ENCODE measurements around the gene CAP2. TPM values are rescaled to one million over a fixed set of nuclear protein-coding genes. Genes with fewer than 3 reads are reported as not detected.

Gene CAP2
- total and polyA plus RNA-seq, 2 experiments from 2014 or later: 4.8 to 22.5 TPM

DNA sequence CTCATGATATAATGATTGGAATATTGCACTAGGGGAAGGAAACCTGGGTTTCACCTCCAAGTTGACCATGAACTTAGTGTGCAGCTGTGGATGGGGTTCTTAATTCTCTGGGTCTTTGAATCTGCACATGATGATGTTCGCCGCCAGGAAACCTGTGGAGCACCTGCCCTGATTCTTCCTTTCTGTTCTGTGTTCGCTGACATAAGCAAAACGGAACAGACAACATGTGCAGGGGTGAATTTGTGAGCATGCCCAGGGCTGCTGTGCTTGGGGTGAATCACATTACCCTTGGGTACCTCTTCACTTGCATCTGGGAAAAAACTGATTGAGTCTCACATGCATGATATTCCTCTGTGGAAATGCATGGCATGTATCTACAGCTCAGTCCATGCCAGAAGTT, 48.8 kb downstream of the CAP2 start:
- H3F3A ChIP-seq (ENCODE audit: insufficient read depth): no peaks in the 10 kb centered on the region
- H3K4me2 ChIP-seq (ENCODE audit: unreplicated experiment): no peak overlapping the region
- H2AFZ ChIP-seq: no peak overlapping the region
- no peaks in the 10 kb centered on the region for H3K79me2 ChIP-seq (ENCODE audit: insufficient read depth)
- in situ Hi-C loops (cut with MboI): no loop called here
- H3K4me3 ChIP-seq: no peak overlapping the region
- no peaks in the 10 kb centered on the region for H3K4me1 ChIP-seq (ENCODE audit: insufficient read depth)
- WGBS, 2 experiments (ENCODE audit: low coverage in 1 of 2, low lambda C conversion rate in 2 of 2, missing lambda C conversion rate in 2 of 2): 58 to 59% methylated on average over 4 of the region's 4 CpGs
- no peaks in the 10 kb centered on the region for H4K20me1 ChIP-seq (ENCODE audit: insufficient read depth)
- TF ChIP-seq EZH2phosphoT487 (IDR thresholded peaks at IDR 0.05; ENCODE audit: insufficient read depth, low read depth): no peak
- TF ChIP-seq EZH2 (IDR thresholded peaks at IDR 0.05; ENCODE audit: insufficient read depth, poor library complexity, severe bottlenecking): no peak
- no peak overlapping the region for H3K27ac ChIP-seq
- H3K27me3 ChIP-seq (replicated peaks; ENCODE audit: insufficient read depth): no peaks in the 10 kb centered on the region
- no peaks in the 10 kb centered on the region for H3K9me3 ChIP-seq (ENCODE audit: low read depth)
- no peaks in the 10 kb centered on the region for H3K9me2 ChIP-seq (ENCODE audit: insufficient read depth)
- no peak overlapping the region for H3K9ac ChIP-seq
- H3K36me3 ChIP-seq (ENCODE audit: low read depth): no peaks in the 10 kb centered on the region
- DNase-seq: no peak

DNA sequence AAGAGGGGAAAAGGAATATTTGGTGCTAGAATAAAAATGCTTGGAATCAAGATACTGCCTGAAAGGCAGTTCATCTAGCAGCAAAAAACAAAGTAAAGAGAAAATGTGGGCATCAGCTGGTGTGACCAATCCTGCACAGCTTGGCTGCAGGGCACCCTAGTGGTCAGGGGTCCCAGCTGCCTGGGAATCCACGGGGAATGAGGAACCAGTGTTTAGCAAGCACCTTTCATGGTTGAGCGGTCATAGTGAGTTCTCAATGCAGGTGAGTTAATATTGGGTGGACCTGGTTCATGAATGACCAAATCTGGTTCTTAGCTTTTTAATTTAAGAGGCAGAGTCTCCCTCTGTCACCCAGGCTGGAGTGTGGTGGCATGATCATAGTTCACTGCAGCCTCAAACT, 53.3 kb downstream of the CAP2 start:
- H3K27ac ChIP-seq: no peak overlapping the region
- no peaks in the 10 kb centered on the region for H3K9me3 ChIP-seq (ENCODE audit: low read depth)
- H2AFZ ChIP-seq: no peak overlapping the region
- no peak for DNase-seq
- no peak for TF ChIP-seq EZH2phosphoT487 (IDR thresholded peaks at IDR 0.05; ENCODE audit: insufficient read depth, low read depth)
- TF ChIP-seq EZH2 (IDR thresholded peaks at IDR 0.05; ENCODE audit: insufficient read depth, poor library complexity, severe bottlenecking): no peak
- no peaks in the 10 kb centered on the region for H3K79me2 ChIP-seq (ENCODE audit: insufficient read depth)
- no peaks in the 10 kb centered on the region for H3K4me1 ChIP-seq (ENCODE audit: insufficient read depth)
- H3K4me3 ChIP-seq: no peak overlapping the region
- no peaks in the 10 kb centered on the region for H3K9me2 ChIP-seq (ENCODE audit: insufficient read depth)
- no peaks in the 10 kb centered on the region for H4K20me1 ChIP-seq (ENCODE audit: insufficient read depth)
- H3K36me3 ChIP-seq (ENCODE audit: low read depth): no peaks in the 10 kb centered on the region
- in situ Hi-C loops (cut with MboI): no loop called here
- no peak overlapping the region for H3K4me2 ChIP-seq (ENCODE audit: unreplicated experiment)
- no peaks in the 10 kb centered on the region for H3F3A ChIP-seq (ENCODE audit: insufficient read depth)
- WGBS, 2 experiments (ENCODE audit: low coverage in 1 of 2, low lambda C conversion rate in 2 of 2, missing lambda C conversion rate in 2 of 2): 76 to 88% methylated on average over 2 of the region's 2 CpGs
- H3K27me3 ChIP-seq (replicated peaks; ENCODE audit: insufficient read depth): no peaks in the 10 kb centered on the region
- H3K9ac ChIP-seq: no peak overlapping the region

DNA sequence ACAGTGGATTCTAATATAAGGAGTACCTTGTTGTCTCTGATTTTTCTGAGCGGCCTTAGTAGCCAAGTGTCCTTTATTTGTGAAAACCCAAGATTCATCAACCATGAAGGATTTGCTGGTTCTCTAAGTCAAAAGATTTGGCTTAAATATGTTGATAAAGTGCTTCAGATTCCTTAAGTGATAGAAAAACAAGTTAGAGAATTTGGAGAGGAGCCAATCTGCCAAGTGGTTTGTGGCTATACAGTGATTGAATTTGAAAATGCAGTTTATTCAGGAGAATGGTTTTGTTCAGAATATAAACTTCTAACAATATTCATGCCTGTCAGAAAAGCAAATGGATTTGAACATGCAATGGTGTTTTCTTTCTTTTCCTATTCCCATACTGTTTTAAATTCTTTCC, 54.8 kb downstream of the CAP2 start:
- H3F3A ChIP-seq (ENCODE audit: insufficient read depth): no peaks in the 10 kb centered on the region
- H3K4me2 ChIP-seq (ENCODE audit: unreplicated experiment): no peak overlapping the region
- no peak for DNase-seq
- no peak for TF ChIP-seq EZH2 (IDR thresholded peaks at IDR 0.05; ENCODE audit: insufficient read depth, poor library complexity, severe bottlenecking)
- no peak for TF ChIP-seq EZH2phosphoT487 (IDR thresholded peaks at IDR 0.05; ENCODE audit: insufficient read depth, low read depth)
- H3K79me2 ChIP-seq (ENCODE audit: insufficient read depth): no peaks in the 10 kb centered on the region
- H3K9ac ChIP-seq: no peak overlapping the region
- H3K9me2 ChIP-seq (ENCODE audit: insufficient read depth): no peaks in the 10 kb centered on the region
- H3K27me3 ChIP-seq (replicated peaks; ENCODE audit: insufficient read depth): no peaks in the 10 kb centered on the region
- no peak overlapping the region for H2AFZ ChIP-seq
- in situ Hi-C loops (cut with MboI): no loop called here
- H3K4me1 ChIP-seq (ENCODE audit: insufficient read depth): no peaks in the 10 kb centered on the region
- H3K27ac ChIP-seq: no peak overlapping the region
- no peak overlapping the region for H3K4me3 ChIP-seq
- H4K20me1 ChIP-seq (ENCODE audit: insufficient read depth): no peaks in the 10 kb centered on the region
- WGBS, 2 experiments (ENCODE audit: low coverage in 1 of 2, low lambda C conversion rate in 2 of 2, missing lambda C conversion rate in 2 of 2): 95 to 100% methylated on average over 1 of the region's 1 CpG
- no peaks in the 10 kb centered on the region for H3K36me3 ChIP-seq (ENCODE audit: low read depth)
- H3K9me3 ChIP-seq (ENCODE audit: low read depth): no peaks in the 10 kb centered on the region

DNA sequence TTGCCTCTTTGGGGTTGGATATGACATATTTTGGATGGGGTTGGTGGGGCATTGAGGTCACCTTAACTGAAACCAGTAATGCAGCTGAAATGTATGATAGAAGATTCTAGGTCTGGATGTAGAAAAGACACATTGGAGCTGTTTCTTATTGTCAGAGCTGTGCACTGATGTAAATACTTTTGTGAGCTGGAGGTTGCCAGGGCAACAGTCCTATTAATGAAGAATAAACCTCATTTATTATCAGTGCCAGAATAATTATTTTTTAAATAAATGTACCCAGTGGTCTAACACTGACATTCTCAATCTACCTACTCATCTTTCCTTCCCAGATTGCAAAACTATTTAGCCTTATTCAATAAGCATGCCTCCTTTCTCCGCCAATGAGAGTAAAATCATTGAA, 57.0 kb downstream of the CAP2 start:
- Histone ChIP-seq H3K27ac (no peak overlapping the region), H3K27me3 (replicated peaks; ENCODE audit: insufficient read depth) (no peaks in the 10 kb centered on the region), H3K4me2 (ENCODE audit: unreplicated experiment) (no peak overlapping the region), H3K36me3 (ENCODE audit: low read depth) (no peaks in the 10 kb centered on the region), H2AFZ (no peak overlapping the region), H3K9me3 (ENCODE audit: low read depth) (no peaks in the 10 kb centered on the region), H3K9me2 (ENCODE audit: insufficient read depth) (no peaks in the 10 kb centered on the region), H3K79me2 (ENCODE audit: insufficient read depth) (no peaks in the 10 kb centered on the region), H3K4me1 (ENCODE audit: insufficient read depth) (peaks cover 14% of the 10 kb centered on the region), H3F3A (ENCODE audit: insufficient read depth) (peaks cover 17% of the 10 kb centered on the region; the same call in 1 of the 2 replicates), H4K20me1 (ENCODE audit: insufficient read depth) (no peaks in the 10 kb centered on the region), H3K4me3 (no peak overlapping the region), H3K9ac (no peak overlapping the region)
- in situ Hi-C loops (cut with MboI): no loop called here
- 88 to 100% methylated on average over 1 of the region's 1 CpG for WGBS, 2 experiments (ENCODE audit: low coverage in 1 of 2, low lambda C conversion rate in 2 of 2, missing lambda C conversion rate in 2 of 2)
- no peak for DNase-seq
- TF ChIP-seq EZH2 (IDR thresholded peaks at IDR 0.05; ENCODE audit: insufficient read depth, poor library complexity, severe bottlenecking) (no peak), EZH2phosphoT487 (IDR thresholded peaks at IDR 0.05; ENCODE audit: insufficient read depth, low read depth) (no peak)

DNA sequence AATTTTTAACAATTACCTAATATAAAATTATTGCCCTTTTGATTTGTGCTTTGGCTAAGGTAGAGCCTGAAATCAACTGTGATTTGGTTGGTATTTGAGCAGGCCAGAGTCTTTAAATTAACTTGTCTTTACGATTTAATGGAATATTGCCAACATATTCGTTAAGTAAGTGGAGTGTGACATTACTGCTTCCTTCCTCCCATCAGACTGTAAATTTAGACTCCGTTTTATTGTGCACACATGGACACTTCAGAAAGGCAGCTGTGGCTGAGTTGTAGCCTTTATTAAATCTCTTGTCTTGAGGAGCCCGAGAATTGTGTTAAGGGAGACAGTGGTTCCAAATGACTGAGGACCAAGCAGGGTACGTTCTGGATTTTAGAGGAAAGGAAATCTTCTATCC, 57.4 kb downstream of the CAP2 start:
- no peak for DNase-seq
- no peaks in the 10 kb centered on the region for H3K36me3 ChIP-seq (ENCODE audit: low read depth)
- in situ Hi-C loops (cut with MboI): no loop called here
- H3K9me3 ChIP-seq (ENCODE audit: low read depth): no peaks in the 10 kb centered on the region
- H3F3A ChIP-seq (ENCODE audit: insufficient read depth): peaks cover 17% of the 10 kb centered on the region; the same call in 1 of the 2 replicates
- H3K9me2 ChIP-seq (ENCODE audit: insufficient read depth): no peaks in the 10 kb centered on the region
- TF ChIP-seq EZH2 (IDR thresholded peaks at IDR 0.05; ENCODE audit: insufficient read depth, poor library complexity, severe bottlenecking): no peak
- no peak for TF ChIP-seq EZH2phosphoT487 (IDR thresholded peaks at IDR 0.05; ENCODE audit: insufficient read depth, low read depth)
- 47 to 54% methylated on average over 5 of the region's 5 CpGs for WGBS, 2 experiments (ENCODE audit: low coverage in 1 of 2, low lambda C conversion rate in 2 of 2, missing lambda C conversion rate in 2 of 2)
- no peak overlapping the region for H3K27ac ChIP-seq
- no peaks in the 10 kb centered on the region for H3K27me3 ChIP-seq (replicated peaks; ENCODE audit: insufficient read depth)
- no peaks in the 10 kb centered on the region for H4K20me1 ChIP-seq (ENCODE audit: insufficient read depth)
- no peak overlapping the region for H3K4me2 ChIP-seq (ENCODE audit: unreplicated experiment)
- H3K4me3 ChIP-seq: no peak overlapping the region
- peaks cover 14% of the 10 kb centered on the region for H3K4me1 ChIP-seq (ENCODE audit: insufficient read depth)
- H2AFZ ChIP-seq: no peak overlapping the region
- no peaks in the 10 kb centered on the region for H3K79me2 ChIP-seq (ENCODE audit: insufficient read depth)
- H3K9ac ChIP-seq: no peak overlapping the region

All from GM23248 (cell line).